HEK293T (cell line): ENCODE measurements around the gene TTLL3.

ENCODE experiments used
- BHLHE40 ChIP-seq: fragments of 450-650 bp; IDR thresholded peaks from 2 replicates; pipeline ENCODE4 v1.6.1; 2016; ENCODE audit warnings: mild to moderate bottlenecking, moderate library complexity, borderline replicate concordance
- CTBP1 ChIP-seq: fragments of 450-650 bp; IDR thresholded peaks from 2 replicates; pipeline ENCODE4 v1.6.1; 2016; ENCODE audit warnings: borderline replicate concordance
- FOXM1 ChIP-seq: fragments of 450-650 bp; IDR thresholded peaks from 2 replicates; pipeline ENCODE4 v1.6.1; 2017; ENCODE audit warnings: mild to moderate bottlenecking, borderline replicate concordance
- HDGF ChIP-seq: fragments of 450-650 bp; IDR thresholded peaks from 2 replicates; pipeline ENCODE4 v1.6.1; 2017; ENCODE audit warnings: antibody characterized with exemption, borderline replicate concordance
- LEF1 ChIP-seq: fragments of 450-650 bp; IDR thresholded peaks from 2 replicates; pipeline ENCODE4 v1.6.1; 2017; ENCODE audit warnings: mild to moderate bottlenecking, borderline replicate concordance
- SP1 ChIP-seq: fragments of 450-650 bp; IDR thresholded peaks from 2 replicates; pipeline ENCODE4 v1.6.1; 2017
- SUZ12 ChIP-seq: fragments of 450-650 bp; IDR thresholded peaks from 2 replicates; pipeline ENCODE4 v1.6.1; 2016; ENCODE audit warnings: mild to moderate bottlenecking
- TARDBP ChIP-seq: fragments of 450-650 bp; IDR thresholded peaks from 2 replicates; pipeline ENCODE4 v1.6.1; 2016
- TF ChIP-seq, protein P1 (sequence below): fragments of 450-650 bp; IDR thresholded peaks from 2 replicates; pipeline ENCODE4 v1.6.1; 2016

GRCh38 chr3:9876991-9877390, 66.9 kb downstream of the TTLL3 start:
- TF ChIP-seq, protein P1, sequence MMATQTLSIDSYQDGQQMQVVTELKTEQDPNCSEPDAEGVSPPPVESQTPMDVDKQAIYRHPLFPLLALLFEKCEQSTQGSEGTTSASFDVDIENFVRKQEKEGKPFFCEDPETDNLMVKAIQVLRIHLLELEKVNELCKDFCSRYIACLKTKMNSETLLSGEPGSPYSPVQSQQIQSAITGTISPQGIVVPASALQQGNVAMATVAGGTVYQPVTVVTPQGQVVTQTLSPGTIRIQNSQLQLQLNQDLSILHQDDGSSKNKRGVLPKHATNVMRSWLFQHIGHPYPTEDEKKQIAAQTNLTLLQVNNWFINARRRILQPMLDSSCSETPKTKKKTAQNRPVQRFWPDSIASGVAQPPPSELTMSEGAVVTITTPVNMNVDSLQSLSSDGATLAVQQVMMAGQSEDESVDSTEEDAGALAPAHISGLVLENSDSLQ = no peak
- TF ChIP-seq TARDBP (no peak), SP1 (no peak), CTBP1 (no peak), HDGF (no peak), FOXM1 (no peak), SUZ12 (no peak), BHLHE40 (no peak), LEF1 (no peak)
